Stimulated activated CD4-positive, alpha-beta T cell treated with anti-CD3 and anti-CD28 coated beads, Interleukin-12 subunit alpha, Interleukin-12 subunit beta, amount 100 ng/mL, for 48 hours (primary cell): ENCODE measurements around the gene CLIP2.
"Not testable (repeated sequence)": the region's sequence is repeated elsewhere in the genome, so short reads cannot be mapped to it uniquely, and the experiment has no call there.

ENCODE experiments used
- DNase-seq, 3 donors: peaks; one replicate each; pipeline ENCODE4 v3.0.0-alpha.2; 2020; ENCODE audit warnings: low read depth in 2 of 3, low spot score in 1 of 3

CLIP2 gene

GRCh38 chr7:74430409-74430808, 141.2 kb downstream of the CLIP2 start:
- not testable (repeated sequence) for DNase-seq

- DNase-seq: no peak
Observed at GRCh38 chr7:74430961-74431466, 141.8 kb downstream of the CLIP2 start.

DNA sequence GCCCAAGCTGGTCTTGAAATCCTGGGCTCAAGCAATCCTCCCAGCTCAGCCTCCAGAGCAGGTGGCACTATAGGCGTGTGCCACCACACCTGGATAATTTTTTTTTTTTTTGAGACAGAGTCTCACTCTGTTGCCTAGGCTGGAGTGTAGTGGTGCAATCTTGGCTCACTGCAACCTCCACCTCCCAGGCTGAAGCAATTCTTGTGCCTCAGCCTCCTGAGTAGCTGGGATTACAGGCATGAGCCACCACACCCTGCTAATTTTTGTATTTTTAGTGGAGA, 148.0 kb downstream of the CLIP2 start:
- DNase-seq: not testable (repeated sequence)

DNA sequence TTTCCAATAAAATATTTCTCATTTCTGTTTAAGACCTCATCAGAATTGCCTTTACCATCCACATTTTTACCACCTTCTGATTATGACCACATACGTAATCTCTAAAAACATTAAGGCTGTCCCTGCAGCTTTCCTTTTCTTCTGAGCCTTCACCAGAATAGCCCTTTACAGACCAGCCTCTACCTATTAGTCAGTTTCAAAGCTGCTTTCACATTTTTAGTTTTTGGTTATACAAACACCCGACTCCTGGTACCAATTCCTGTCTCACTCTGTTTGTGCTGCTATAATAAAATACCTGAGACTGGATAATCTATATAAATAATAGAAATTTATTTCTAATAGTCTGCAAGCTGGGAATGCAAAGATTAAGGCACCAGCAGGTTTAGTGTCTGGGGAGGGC, 149.1 kb downstream of the CLIP2 start:
- no peak for DNase-seq

DNA sequence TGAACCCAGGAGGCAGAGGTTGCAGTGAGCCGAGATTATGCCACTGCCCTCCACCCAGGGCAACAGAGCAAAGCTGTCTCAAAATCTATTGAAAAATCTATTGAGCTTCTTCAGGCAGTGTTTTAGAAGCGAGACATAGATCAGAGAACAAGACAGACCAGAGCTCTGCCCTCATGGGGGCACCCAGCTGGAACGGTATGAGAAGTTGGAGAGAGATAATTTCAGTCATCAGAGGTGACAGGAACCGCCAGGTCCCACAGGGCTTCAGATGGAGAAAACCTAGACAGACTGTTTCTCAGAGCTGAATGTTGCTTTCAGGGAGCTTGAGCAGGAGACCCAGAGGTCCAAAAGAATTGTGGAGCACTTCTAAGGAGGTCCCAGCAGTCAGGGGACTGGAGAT, 150.3 kb downstream of the CLIP2 start:
- no peak for DNase-seq

DNA sequence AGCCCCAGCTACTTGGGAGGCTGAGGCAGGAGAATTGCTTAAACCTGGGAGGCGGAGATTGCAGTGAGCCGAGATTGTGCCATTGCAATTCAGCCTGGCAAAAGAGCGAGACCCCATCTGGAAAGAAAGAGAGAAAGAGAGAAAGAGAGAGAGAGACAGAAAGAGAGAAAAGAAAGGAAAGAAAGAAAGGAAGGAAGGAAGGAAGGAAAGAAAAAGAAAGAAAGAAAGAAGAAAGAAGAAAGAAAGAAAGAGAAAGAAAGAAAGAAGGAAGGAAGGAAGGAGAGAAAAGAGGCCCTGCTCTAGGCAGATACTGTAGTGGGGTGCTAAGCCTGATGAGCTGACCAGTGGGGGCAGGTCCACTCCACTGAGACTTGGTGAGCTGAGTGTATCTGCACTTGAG, 150.9 kb downstream of the CLIP2 start:
- DNase-seq: not testable (repeated sequence)

GRCh38 chr7:74441801-74442200, 152.6 kb downstream of the CLIP2 start:
- DNase-seq: no peak

DNA sequence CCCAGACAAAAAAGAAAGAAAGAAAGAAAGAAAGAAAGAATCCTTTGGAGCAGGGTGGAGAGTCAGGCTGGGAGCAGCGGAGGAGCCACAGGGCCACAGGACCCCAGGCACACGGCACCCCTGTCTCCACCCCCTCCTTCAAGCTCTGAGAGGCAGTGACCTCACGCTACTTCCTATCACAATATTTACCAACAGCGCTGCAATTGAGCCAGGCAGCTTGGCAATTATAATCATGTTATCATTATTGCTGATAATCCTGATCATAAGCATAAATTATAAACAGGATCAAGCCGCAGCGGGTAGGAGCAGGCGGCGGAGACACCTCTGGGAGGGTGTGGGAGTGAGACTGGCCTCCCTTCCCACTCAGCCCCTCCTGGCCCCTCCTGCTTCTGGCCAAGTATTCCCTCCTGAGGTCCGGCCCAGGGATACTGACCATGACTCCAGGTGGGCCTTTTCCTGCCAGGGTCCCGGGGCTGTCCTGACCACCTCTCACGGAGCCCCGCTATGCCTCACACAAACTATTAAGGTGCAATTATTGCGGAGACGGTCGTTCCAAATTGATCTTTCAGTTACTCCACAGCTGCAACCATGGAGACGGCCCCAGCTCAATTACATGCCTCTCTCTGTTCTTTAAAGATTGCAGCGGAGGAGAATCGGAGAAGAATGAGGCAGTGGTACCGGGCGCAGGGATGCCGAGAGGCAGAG, 154.5 kb downstream of the CLIP2 start:
- DNase-seq: no peak

DNA sequence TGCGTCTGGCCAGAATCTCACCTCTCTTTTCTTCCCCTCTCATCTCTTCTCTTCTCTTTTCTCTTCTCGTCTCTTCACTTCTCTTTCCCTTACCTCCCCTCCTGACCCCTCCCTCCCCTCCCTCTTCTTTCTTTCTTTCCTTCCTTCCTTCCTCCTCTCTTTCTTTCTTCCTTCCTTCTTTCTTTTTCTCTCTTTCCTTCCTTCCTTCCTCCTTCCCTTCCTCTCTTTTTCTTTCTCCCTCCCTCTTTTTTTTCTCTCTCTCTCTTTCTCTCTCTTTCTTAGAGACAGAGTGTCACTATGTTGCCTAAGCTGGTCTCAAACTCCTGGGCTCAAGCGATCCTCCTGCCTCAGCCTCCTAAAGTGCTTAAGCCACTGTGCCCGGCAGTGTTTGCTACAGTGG, 159.9 kb downstream of the CLIP2 start:
- no peak for DNase-seq

DNA sequence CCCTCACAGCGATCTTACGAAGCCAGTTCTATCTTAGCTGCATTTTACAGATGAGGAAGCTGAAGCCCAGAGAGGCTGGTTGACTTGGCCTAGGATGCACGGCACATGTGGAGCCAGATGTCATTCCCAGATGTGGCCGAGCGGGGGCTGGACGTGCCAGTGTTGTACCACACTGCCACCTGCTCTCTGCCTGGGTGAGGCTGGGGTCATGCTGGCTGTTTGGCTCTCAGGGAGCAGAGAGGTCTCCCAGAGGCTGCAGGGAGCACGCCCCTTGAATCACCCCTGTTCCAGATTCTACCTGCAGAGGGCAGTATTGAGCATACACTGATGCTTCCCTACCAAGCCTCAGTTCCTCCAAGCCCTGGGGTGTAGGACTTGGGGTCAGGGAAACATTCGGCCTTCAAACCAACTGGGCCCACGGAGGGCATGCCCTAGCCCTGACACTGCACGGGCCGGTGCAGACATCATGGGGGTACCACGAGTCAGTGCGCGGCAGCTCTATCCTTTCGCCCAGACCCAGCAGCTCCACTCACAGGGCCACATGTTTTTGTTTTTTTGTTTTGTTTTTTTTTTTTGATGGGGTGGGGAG, 160.7 kb downstream of the CLIP2 start:
- DNase-seq: peak; percentile 52 to 90 (median 58)

- peak in 1 of 3 donors; percentile 27 for DNase-seq
Observed at GRCh38 chr7:74452748-74453321, 163.6 kb downstream of the CLIP2 start.

DNA sequence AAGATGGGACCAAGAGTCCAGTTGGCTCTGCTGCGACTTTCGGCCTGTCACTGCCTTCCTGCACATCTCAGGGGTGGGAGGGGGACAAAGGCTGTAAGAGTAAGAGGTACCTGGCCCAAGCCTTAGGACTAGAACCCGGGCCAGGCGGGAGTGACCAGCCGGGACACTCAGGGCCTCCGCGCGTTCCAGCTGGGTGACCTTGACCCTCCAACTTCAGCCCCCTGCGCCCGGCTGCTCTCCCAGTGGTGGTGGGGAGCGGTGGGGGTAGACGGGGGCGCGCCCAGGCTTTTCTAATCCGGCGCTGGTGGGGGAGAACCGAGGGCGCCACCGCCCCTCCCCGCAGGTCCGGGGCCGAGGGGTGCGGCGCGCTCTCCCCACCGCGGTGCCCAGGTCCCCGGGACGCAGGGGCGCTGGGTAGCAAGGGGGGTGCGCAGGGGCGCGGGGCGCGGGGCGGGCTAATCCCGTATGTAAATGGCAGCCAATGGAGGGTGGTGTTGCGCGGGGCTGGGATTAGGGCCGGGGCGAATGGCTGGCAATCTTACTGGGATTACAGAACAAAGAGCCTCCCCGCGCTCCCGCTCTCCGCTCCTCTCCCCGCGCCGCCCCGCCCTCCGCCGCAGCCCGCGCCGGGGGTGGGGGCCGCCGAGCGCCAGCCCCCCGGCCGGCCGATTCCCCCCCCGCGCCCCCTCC, 164.3 kb downstream of the CLIP2 start, which contains the start of gene GTF2IRD1:
TSS of gene GTF2IRD1 (plus strand) at position 585 of the 690 bp plus-strand sequence. CDS start 54,175 bp downstream, outside the sequence.
- DNase-seq: peak; percentile 24 to 33 (median 31)

DNA sequence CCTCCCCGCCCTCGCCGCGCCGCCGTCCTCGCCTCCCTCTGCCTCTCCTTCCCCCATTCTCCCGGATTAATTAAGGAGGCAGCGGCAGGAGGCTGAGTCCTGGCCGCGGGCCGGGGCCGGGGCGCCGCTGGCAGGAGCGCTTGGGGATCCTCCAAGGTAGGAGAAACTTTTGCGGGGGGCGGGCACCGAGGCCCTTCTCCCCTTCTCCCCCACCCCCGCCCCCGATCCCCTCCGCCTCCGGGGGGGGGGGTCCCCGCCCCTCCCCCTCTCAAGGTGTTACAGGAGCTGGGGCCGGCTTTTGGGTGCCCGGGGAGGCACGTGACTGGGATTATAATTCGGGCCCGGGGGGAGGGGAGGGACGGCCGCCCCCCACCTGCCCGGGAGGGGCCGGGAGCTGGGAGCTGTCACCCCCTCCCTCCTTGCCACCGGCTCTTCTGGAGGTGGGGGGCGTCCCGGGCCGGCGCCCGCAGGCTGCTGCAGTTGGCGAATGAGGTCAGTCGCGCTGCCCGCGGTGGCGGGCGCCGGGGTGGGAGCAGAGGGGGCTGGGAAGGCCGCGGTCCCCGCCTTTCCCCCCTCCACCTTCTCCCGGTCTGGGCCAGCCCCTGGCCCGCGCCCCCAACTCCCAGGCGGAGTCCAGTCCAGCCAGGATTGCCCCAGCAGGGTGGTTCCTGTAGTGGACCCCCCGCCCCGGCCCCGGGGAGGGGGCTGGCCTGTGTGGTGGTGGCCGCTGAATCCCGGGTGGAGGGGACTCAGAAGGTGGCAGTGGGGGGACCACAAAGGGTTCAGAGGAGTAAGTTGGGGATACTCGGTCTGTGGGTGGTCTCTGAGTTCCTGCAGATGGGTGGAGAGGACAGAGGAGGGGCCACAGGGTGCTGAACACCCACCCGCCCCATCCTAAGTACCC, 165.1 kb downstream of the CLIP2 start:
- DNase-seq: peak in 1 of 3 donors; percentile 5

- no peak for DNase-seq
Observed at GRCh38 chr7:74454925-74455288, 165.7 kb downstream of the CLIP2 start.

DNA sequence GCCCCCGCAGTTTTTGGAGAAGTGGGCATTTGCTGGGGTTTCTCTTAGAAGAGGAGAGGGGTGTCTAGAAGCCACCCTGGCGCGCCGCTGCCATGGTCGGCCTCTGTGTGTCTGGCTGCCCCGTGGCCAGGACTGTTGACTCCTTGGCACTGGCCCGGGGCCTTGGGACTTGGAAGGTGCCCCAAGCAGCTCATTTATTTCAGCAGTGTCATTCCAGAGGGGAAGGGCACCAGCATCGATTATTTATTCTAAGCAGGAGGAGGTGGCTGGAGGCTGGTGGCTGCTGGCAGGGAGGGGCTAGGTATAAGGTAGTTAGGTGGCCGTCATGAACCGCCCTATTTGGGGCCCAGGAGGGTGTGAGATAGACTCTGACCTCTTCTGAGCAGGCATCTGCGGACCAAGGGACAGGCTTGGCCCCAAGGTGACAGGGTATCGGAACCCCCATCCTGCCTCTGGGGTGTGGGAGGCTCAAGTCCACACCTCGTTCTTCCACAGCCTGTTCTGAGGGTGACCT, 166.1 kb downstream of the CLIP2 start:
- DNase-seq: no peak
